ENCODE measurements around the gene GBP6. TPM values are rescaled to one million over a fixed set of nuclear protein-coding genes. Genes with fewer than 3 reads are reported as not detected.
"Not testable (repeated sequence)": the region's sequence is repeated elsewhere in the genome, so short reads cannot be mapped to it uniquely, and the experiment has no call there.

The GBP6 gene
- total RNA-seq, 1 donor from 2014 or later = not detected

GRCh38 chr1:89407360-89407759 lies 43.5 kb downstream of the GBP6 start:
- Mint-ChIP-seq H3K36me3 (ENCODE audit: low read depth) (no peaks in the 10 kb centered on the region), H3K9me3 (peaks cover 4% of the 10 kb centered on the region), H3K4me1 (no peaks in the 10 kb centered on the region), H3K27me3 (ENCODE audit: low read depth) (peaks cover 8% of the 10 kb centered on the region), H3K27ac (ENCODE audit: unreplicated experiment) (no peak overlapping the region), H3K4me3 (no peak overlapping the region)
- no peak for DNase-seq (ENCODE audit: low read depth, low spot score)
- no peak for TF ChIP-seq CTCF (conservative IDR thresholded peaks at IDR 0.05)

GRCh38 chr1:89407768-89408167 lies 43.9 kb downstream of the GBP6 start:
- not testable (repeated sequence) for H3K9me3 Mint-ChIP-seq; H3K27ac Mint-ChIP-seq (ENCODE audit: unreplicated experiment); H3K27me3 Mint-ChIP-seq (ENCODE audit: low read depth); H3K4me3 Mint-ChIP-seq; H3K36me3 Mint-ChIP-seq (ENCODE audit: low read depth); DNase-seq (ENCODE audit: low read depth, low spot score); H3K4me1 Mint-ChIP-seq

- H3K9me3 Mint-ChIP-seq = no peaks in the 10 kb centered on the region
- TF ChIP-seq CTCF (conservative IDR thresholded peaks at IDR 0.05) = no peak
- no peaks in the 10 kb centered on the region for H3K36me3 Mint-ChIP-seq (ENCODE audit: low read depth)
- no peak overlapping the region for H3K4me3 Mint-ChIP-seq
- H3K27ac Mint-ChIP-seq (ENCODE audit: unreplicated experiment) = no peak overlapping the region
- H3K27me3 Mint-ChIP-seq (ENCODE audit: low read depth) = no peaks in the 10 kb centered on the region
- no peak for DNase-seq (ENCODE audit: low read depth, low spot score)
- H3K4me1 Mint-ChIP-seq = no peaks in the 10 kb centered on the region
These were observed 61.2 kb downstream of the GBP6 start for GRCh38 chr1:89425056-89425455.

- DNase-seq (ENCODE audit: low read depth, low spot score) = no peak
- no peaks in the 10 kb centered on the region for H3K4me1 Mint-ChIP-seq
- no peaks in the 10 kb centered on the region for H3K36me3 Mint-ChIP-seq (ENCODE audit: low read depth)
- H3K9me3 Mint-ChIP-seq = no peaks in the 10 kb centered on the region
- no peak overlapping the region for H3K27ac Mint-ChIP-seq (ENCODE audit: unreplicated experiment)
- no peak overlapping the region for H3K4me3 Mint-ChIP-seq
- H3K27me3 Mint-ChIP-seq (ENCODE audit: low read depth) = no peaks in the 10 kb centered on the region
- TF ChIP-seq CTCF (conservative IDR thresholded peaks at IDR 0.05) = no peak
These were observed 65.2 kb downstream of the GBP6 start for GRCh38 chr1:89429062-89429461.

- H3K4me1 Mint-ChIP-seq; H3K9me3 Mint-ChIP-seq; H3K36me3 Mint-ChIP-seq (ENCODE audit: low read depth); H3K4me3 Mint-ChIP-seq; H3K27me3 Mint-ChIP-seq (ENCODE audit: low read depth); DNase-seq (ENCODE audit: low read depth, low spot score); H3K27ac Mint-ChIP-seq (ENCODE audit: unreplicated experiment): not testable (repeated sequence)
These were observed 65.8 kb downstream of the GBP6 start for GRCh38 chr1:89429681-89430080.

GRCh38 chr1:89433421-89433820 lies 69.6 kb downstream of the GBP6 start:
- Mint-ChIP-seq H3K27ac (ENCODE audit: unreplicated experiment) (no peak overlapping the region), H3K27me3 (ENCODE audit: low read depth) (no peaks in the 10 kb centered on the region), H3K9me3 (no peaks in the 10 kb centered on the region), H3K4me1 (no peaks in the 10 kb centered on the region), H3K36me3 (ENCODE audit: low read depth) (no peaks in the 10 kb centered on the region), H3K4me3 (no peak overlapping the region)
- no peak for TF ChIP-seq CTCF (conservative IDR thresholded peaks at IDR 0.05)
- DNase-seq (ENCODE audit: low read depth, low spot score) = no peak

GRCh38 chr1:89434058-89434780 lies 70.4 kb downstream of the GBP6 start:
- not testable (repeated sequence) for H3K36me3 Mint-ChIP-seq (ENCODE audit: low read depth); H3K9me3 Mint-ChIP-seq; H3K4me3 Mint-ChIP-seq; DNase-seq (ENCODE audit: low read depth, low spot score); H3K27me3 Mint-ChIP-seq (ENCODE audit: low read depth); H3K4me1 Mint-ChIP-seq; H3K27ac Mint-ChIP-seq (ENCODE audit: unreplicated experiment)

Other genes with a start within 250 kb of the GBP6 start
- gene GBP2, start 237.9 kb upstream of the GBP6 start, total RNA-seq = not detected in 2 replicates
- not detected in 2 replicates for gene GBP7, start 188.1 kb upstream of the GBP6 start, total RNA-seq
- not detected in 2 replicates for gene GBP4, start 165.1 kb upstream of the GBP6 start, total RNA-seq
- gene GBP5, start 91.2 kb upstream of the GBP6 start, total RNA-seq = not detected in 2 replicates
- 21.7 and 23.5 TPM in 2 replicates for gene LRRC8B, start 160.8 kb downstream of the GBP6 start, total RNA-seq